Skin epidermis (tissue), 12 donors: Measurements from ENCODE around the gene ZBED4.

Source experiments
- H3K27ac ChIP-seq, 21 experiments: fragments of 200-600 bp; sonication (generic) in 11 of 21; one replicate each; pipeline ENCODE4 v1.5.0; 2020; ENCODE audit warnings: mild to moderate bottlenecking in 3 of 21, inconsistent platforms in 2 of 21, moderate library complexity in 2 of 21
- H3K4me3 ChIP-seq, 7 experiments: fragments of 200-600 bp; sonication (generic) in 2 of 7; one replicate each; pipeline ENCODE4 v1.5.0; 2020; ENCODE audit warnings: inconsistent platforms in 2 of 7, mild to moderate bottlenecking in 2 of 7, moderate library complexity in 1 of 7

The ZBED4 gene

GRCh38 chr22:49869845-49870712 lies 16.4 kb downstream of the ZBED4 start:
- Histone ChIP-seq H3K27ac (peak overlapping the region in 1 of 21 experiments; percentile 17), H3K4me3 (no peak overlapping the region)

GRCh38 chr22:49871482-49871881 lies 17.8 kb downstream of the ZBED4 start:
- Histone ChIP-seq H3K4me3 (no peak overlapping the region), H3K27ac (no peak overlapping the region)

GRCh38 chr22:49872347-49872746 lies 18.7 kb downstream of the ZBED4 start:
- Histone ChIP-seq H3K27ac (no peak overlapping the region), H3K4me3 (no peak overlapping the region)

GRCh38 chr22:49873228-49873940 lies 19.7 kb downstream of the ZBED4 start:
- no peak overlapping the region for H3K27ac ChIP-seq
- H3K4me3 ChIP-seq = no peak overlapping the region

GRCh38 chr22:49877642-49878041 lies 24.0 kb downstream of the ZBED4 start:
- Histone ChIP-seq H3K27ac (no peak overlapping the region), H3K4me3 (no peak overlapping the region)

GRCh38 chr22:49878206-49878605 lies 24.6 kb downstream of the ZBED4 start:
- H3K4me3 ChIP-seq = no peak overlapping the region

GRCh38 chr22:49879871-49880270 lies 26.2 kb downstream of the ZBED4 start:
- Histone ChIP-seq H3K4me3 (no peak overlapping the region), H3K27ac (peak overlapping the region in 1 of 21 experiments; percentile 2)

More at GRCh38 chr22:49878206-49878605, 24.6 kb downstream of the ZBED4 start:
- no peak overlapping the region for H3K27ac ChIP-seq

GRCh38 chr22:49880281-49880680 lies 26.6 kb downstream of the ZBED4 start:
- Histone ChIP-seq H3K4me3 (no peak overlapping the region), H3K27ac (peak overlapping the region in 1 of 21 experiments; percentile 2)

GRCh38 chr22:49881856-49882255 lies 28.2 kb downstream of the ZBED4 start:
- Histone ChIP-seq H3K27ac (no peak overlapping the region), H3K4me3 (no peak overlapping the region)

GRCh38 chr22:49882519-49883293 lies 29.1 kb downstream of the ZBED4 start:
- Histone ChIP-seq H3K4me3 (no peak overlapping the region), H3K27ac (no peak overlapping the region)

- H3K4me3 ChIP-seq = no peak overlapping the region
These were observed 29.6 kb downstream of the ZBED4 start for GRCh38 chr22:49883294-49883640.

GRCh38 chr22:49884075-49884474 lies 30.4 kb downstream of the ZBED4 start:
- no peak overlapping the region for H3K4me3 ChIP-seq
- H3K27ac ChIP-seq = no peak overlapping the region

More at GRCh38 chr22:49883294-49883640, 29.6 kb downstream of the ZBED4 start:
- no peak overlapping the region for H3K27ac ChIP-seq

- Histone ChIP-seq H3K4me3 (no peak overlapping the region), H3K27ac (no peak overlapping the region)
These were observed 31.0 kb downstream of the ZBED4 start for GRCh38 chr22:49884503-49885260.

GRCh38 chr22:49885281-49885680 lies 31.6 kb downstream of the ZBED4 start:
- Histone ChIP-seq H3K27ac (no peak overlapping the region), H3K4me3 (no peak overlapping the region)

GRCh38 chr22:49885881-49886280 lies 32.2 kb downstream of the ZBED4 start:
- Histone ChIP-seq H3K27ac (no peak overlapping the region), H3K4me3 (no peak overlapping the region)

GRCh38 chr22:49886346-49887063 lies 32.9 kb downstream of the ZBED4 start:
- H3K4me3 ChIP-seq = no peak overlapping the region

GRCh38 chr22:49887064-49887451 lies 33.4 kb downstream of the ZBED4 start:
- Histone ChIP-seq H3K4me3 (no peak overlapping the region), H3K27ac (no peak overlapping the region)

More at GRCh38 chr22:49886346-49887063, 32.9 kb downstream of the ZBED4 start:
- no peak overlapping the region for H3K27ac ChIP-seq

- H3K27ac ChIP-seq = no peak overlapping the region
- H3K4me3 ChIP-seq = no peak overlapping the region
These were observed 34.1 kb downstream of the ZBED4 start for GRCh38 chr22:49887702-49888101.

GRCh38 chr22:49889071-49889470 lies 35.4 kb downstream of the ZBED4 start:
- no peak overlapping the region for H3K4me3 ChIP-seq
- no peak overlapping the region for H3K27ac ChIP-seq
